ENCODE measurements around the gene HOXB5. TPM values are rescaled to one million over a fixed set of nuclear protein-coding genes. Genes with fewer than 3 reads are reported as not detected.

The HOXB5 gene
- 2.4 and 7.4 TPM in 2 replicates for total RNA-seq

DNA sequence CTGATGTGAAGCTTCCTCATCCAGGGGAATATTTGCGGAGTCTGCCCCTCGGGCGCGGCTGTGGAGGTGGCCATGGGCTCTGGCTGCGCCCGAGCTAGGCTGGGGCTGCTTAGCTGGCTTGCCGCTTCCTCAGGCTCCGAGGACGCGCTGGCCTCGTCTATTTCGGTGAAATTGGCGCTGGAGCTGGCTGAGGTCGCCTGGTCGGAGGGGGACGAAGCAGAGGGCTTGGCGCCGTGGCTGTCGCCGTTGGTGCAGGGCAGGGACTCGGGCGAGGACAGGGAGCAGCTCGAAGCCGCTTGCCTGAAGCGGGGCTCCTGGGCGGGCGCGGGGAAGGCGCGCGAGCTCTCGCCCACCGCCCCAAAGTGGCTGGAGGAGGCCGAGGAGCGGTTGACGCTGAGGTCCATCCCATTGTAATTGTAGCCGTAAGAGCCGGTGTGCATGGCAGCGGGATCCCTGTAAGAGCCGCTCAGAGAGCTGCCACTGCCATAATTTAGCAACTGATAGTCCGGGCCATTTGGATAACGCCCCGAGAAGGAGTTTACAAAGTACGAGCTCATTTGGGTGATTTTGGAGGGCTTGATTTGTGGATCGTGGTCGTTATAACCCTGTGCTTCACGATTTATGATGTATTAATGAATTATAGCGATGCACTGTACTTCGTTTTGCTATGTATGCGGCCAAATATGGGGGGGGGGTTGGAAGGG is at the start of gene HOXB5:
Gene HOXB5, minus strand, starts transcription at position 654 of the 704 bp plus-strand sequence. Its CDS starts 97 bp downstream, at position 557.
- no peak for DNase-seq (ENCODE audit: extremely low read depth, low read depth, low spot score)

DNA sequence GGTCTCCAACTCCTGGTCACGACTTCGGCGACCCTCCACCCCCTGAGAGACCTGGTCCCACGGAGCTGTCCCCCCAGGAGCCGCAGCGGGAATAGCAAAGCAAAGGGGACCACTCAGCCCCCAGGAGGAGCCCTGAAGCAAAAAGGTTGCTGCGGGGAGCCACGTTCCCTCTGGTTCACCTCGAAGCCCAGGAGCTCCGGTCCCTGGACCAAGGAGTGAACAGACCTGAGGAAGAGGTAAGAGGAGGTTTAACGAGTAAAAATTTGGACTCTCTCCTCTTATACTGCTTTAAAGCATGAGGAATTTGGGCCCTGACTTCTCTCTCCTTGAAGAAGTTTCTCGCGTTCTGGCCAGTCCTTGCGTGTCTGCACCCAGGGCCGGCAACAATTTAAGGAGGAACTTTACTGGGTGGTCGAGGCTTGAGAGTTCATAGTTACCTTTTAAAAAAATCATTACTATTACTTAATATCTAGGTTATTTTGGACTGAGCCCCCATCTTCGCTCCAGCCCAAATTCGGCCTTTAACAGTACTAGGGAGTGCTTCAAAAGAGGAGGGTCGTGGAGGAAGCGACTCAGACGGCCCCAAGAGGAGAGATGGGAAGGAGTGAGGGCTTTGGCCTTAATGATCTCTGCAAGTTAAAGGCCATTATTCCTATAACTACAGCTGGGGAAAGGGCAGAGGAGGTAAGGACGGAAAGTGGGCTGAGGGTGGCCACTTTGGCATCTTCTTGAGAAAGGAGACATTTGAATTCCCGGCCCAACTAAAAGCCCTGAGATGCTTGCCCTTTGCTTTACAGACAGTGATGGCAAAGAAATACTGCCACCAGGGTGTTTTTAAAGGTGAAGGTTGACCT is 49.5 kb upstream of the HOXB5 start:
- DNase-seq (ENCODE audit: extremely low read depth, low read depth, low spot score), result no peak

DNA sequence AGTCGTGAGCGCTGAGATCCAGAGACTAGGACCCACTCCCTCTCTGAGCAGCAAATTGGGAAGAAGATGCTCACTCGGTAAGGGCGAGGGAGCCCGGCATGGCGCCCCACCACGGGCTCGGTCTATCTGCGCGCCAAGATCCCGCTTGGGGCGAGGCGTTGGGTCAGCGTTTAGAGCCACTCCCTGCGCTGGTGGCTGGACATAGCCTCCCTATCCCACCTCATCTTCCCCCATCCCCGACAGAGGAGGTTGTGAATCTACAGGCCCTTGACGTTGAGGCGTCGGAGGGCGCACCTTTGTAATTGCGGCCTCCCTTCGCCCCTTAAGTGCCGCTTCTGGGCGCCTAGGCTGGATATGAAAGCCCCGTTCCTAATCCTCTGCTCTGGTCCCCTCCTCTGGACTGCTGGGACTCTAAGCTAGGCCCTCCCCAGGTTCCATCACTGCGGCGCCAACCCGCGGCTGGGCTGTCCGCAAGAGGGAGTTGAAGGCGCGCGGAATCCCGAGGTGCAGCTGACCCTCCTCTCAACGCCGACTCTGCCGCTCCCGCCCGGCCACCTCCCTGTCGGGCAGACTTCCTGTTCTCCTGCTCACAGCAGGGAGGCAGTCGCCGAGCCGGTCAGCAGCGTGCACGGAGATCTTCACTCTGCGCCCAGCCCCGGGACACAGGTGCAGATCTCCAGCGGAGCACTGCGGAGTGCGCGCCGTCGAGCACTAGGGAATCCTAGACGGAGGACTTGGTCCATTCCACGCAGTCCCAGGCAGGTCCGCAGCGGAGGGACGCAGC is 48.7 kb upstream of the HOXB5 start:
- no peak for DNase-seq (ENCODE audit: extremely low read depth, low read depth, low spot score)

DNA sequence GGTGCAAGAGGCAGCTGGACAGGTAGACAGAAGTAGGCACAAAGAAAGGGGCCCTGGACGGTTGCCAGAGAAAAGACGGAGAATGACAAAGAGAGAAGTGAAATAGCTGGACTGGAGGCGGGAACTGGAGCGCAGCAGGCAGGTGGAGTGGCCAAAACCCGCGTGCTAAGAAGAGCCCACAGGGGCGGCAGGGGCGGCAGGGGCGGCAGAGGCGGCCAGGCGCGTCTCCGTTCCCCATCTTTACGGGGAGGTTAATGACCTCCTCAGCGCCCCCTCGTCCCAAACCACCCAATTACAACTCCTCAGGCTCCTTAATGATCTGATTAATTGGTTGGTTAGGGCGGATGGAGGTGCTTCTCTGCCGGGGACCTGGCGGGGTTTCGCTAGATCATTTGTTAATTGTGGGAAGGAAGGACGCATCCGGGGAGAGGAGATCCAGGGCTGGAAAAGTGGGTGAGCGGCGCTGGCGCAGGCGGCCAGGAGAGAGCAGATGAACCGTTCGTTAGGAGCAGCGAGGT is 48.0 kb upstream of the HOXB5 start:
- no peak for DNase-seq (ENCODE audit: extremely low read depth, low read depth, low spot score)

DNA sequence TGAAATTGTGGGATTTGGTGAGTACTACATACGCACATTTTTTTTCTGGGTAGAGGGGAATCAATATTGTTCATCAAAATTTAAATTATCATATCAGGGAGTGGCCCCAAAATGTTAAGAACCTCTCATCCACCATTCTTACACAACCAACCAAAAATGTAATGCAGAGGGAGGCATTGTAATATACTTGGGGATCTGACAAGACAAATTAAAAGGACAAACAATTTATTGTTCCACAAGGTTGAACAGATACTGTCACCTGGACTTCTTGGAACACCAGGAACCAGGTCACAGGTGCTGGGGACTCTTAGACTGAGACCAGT is 47.2 kb upstream of the HOXB5 start:
- no peak for DNase-seq (ENCODE audit: extremely low read depth, low read depth, low spot score)

DNA sequence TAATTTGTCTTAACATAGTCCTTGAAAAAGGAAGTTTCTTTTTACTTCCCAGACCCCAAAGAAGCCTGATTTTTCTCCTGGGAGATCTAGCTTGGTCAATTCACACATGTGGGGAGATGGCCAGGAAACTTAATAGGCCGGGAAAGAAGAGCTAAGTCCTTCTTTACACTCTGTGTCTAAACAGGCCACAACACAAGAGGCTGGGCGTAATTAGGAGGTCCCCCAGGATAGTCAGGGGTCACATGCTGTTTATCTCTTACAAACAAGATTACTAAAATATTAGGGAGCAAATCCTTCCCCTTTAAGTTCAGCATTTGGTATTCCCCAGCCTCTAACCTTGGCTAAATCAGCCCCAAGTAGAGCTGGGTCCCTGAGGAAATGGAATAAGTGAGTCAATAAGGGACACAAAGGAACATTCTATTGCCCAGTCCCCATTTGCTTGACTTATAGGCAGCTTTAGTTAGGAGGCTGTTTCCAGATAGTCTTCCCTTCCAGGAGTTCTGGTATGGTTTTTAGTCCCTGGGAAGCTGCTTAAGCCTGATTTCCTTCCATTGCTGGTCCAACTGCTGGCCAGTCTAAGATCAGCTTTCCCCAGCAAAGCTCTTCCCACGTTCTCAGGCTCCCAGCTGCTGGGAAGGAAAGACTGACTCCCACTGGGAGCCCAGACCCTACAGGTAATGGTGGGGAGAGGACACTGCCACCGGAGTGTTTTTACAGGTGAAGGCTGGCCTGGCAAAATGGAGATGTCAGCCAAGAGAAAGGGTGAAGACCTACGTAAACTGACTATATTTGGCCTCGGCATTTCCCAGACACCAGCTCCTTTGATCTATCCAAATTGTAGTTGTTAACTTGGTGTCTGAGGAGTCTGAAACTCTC is 46.6 kb upstream of the HOXB5 start:
- DNase-seq (ENCODE audit: extremely low read depth, low read depth, low spot score), result no peak

DNA sequence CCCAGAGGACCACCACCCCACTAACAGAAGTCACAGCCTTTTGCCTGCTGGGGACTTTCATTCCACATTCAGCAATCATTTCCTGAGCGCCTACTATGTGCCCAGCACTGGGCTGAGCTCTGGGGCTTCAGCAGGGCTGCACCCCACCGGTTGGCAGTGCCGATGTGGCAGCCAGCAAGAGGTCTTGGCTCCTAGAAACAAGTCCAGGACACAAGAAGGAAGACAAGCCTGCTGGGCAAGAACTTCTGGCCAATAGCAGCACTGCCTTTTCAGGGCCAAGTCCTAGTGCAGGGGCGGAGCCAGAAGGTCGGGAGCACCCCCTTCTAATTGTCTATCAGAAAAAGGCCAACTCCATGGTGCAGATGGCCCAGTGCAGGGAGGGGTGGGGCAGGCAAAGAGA is 45.6 kb upstream of the HOXB5 start:
- no peak for DNase-seq (ENCODE audit: extremely low read depth, low read depth, low spot score)

DNA sequence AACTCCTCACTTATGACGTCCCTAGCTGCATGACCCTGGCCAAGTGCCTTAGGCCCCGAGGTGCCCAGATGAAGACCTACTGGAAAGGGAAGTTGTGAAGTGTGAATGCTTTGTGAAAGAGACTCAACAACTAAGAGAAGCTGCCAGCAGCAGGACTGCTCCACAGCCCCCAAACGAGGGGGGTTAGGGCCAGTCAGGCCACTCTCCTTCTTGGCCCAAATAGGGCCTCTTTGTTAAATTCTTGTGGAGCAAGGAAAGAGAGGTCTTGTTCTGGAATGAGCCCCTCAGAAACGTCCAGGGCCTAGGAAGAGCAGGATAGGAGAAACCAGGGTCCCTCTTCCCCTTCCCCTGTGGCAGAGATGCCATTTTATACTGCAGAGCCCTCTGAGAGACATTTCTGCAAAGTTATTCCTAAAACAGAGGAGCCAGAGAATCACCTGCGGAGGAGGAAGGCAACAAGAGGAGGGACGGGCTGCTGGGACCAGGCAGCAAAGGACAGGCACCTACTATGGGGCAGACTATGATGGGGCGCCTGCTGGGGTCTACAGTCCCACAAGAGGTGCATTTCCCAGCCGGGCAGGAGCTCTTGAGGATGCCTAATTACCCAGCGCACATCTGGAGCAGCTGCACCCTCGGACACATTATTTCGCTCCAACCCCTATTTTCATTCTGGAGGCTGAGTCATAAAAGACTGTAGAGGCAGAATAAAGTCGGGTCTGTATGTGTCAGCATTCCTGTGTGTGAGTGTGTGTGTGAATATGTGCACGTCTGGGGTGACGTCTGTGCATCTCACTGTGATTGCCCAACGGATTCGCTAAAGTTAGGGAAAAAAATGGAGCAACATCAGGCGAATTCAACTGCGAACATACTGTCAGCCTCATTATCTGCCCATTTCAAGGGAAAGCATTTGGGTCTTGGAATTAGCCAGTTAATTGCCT is 44.0 kb upstream of the HOXB5 start:
- DNase-seq (ENCODE audit: extremely low read depth, low read depth, low spot score), result no peak

DNA sequence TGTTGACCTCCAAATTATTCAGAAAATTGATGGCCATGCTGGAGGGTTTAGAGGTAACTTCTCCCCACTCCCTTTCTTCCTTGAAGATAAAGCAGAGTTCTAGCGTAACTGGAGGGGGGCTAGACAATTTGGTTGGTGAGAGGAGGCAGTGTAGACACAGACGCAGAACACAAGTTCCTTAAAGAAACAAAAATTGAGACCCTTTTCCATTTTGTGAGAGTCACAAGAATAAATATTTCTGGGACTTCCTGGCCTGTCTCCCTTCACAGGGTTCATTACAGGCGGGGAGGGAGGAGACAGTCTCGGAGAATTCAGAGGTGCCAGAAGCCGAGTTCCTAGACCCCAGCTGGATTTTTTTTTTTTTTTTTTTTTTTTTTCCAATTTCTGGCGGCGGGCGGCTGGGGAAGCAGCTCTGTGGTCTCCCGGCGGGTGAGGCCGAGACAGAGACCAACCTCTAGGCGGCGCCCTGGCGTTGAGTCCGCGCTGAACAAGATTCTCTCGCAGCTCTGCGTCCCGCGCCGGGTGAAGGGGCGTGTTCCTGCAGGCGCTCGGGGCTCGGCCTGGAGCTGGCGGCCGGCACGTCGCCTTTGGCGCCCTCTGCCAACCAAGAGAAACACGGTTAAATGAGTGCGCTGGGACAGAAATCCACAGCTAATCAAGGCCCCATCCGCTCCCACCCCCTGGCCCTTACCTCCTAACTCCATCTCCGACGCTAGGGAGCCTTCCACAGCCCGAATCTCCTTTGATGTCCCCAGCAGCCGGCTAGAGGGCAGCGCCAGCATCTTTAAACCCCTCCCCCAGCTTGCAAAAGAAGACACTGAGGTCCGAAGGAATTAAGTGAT is 42.8 kb upstream of the HOXB5 start:
- no peak for DNase-seq (ENCODE audit: extremely low read depth, low read depth, low spot score)

DNA sequence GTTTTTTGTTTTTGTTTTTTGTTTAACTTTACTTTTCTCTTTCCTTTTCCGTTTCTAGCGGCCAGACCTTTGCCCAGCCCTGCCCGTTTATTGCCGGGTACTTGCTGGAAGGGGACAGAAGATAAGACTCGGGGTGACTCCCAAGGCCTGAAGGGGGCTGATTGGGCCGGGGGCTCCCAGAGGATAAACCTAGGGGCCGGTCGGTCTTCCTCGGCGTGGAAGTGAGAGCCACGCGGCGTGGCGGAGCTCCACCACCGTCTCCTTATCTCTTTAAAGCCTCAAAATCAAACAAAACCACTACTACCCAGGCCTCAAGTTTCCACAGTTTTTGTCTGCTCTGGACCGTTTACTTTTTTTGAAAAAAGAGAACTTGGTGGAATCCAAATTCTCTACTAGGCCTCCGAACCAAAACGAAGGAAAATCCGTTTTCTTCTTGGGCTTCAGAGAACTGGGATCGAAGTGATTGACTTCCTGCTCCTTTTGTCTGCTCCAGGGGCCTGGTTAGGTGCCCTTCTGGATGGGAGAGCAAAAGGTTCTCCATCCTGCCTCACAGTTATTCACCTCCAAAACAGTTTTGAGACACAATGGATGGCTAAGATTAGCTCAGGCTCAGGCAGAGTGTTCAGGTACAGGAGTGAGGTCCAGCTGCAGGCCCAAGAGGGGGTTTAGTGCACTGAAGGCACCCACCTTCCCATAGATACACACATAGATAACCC is 41.1 kb upstream of the HOXB5 start:
- no peak for DNase-seq (ENCODE audit: extremely low read depth, low read depth, low spot score)

DNA sequence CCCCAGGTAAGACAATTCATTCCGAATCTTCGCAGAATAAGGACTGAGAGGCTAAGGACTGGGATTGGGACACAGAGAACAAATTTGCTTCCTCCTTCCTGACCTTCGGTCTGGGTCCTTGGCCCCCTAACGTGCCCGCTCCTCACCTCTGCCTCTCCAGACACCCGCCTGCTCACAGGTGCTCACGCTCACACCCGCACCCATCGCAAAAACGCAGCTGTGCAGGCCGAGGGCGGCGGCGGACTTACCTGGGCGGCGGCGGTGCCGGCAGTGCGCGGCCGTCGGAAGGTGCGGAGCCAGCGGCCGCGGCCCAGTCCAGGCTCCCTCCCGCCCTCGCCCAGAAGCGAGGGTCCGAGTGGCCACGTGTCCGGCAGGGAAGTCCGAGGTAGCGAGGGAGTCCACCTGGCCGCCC is 39.7 kb upstream of the HOXB5 start:
- no peak for DNase-seq (ENCODE audit: extremely low read depth, low read depth, low spot score)

DNA sequence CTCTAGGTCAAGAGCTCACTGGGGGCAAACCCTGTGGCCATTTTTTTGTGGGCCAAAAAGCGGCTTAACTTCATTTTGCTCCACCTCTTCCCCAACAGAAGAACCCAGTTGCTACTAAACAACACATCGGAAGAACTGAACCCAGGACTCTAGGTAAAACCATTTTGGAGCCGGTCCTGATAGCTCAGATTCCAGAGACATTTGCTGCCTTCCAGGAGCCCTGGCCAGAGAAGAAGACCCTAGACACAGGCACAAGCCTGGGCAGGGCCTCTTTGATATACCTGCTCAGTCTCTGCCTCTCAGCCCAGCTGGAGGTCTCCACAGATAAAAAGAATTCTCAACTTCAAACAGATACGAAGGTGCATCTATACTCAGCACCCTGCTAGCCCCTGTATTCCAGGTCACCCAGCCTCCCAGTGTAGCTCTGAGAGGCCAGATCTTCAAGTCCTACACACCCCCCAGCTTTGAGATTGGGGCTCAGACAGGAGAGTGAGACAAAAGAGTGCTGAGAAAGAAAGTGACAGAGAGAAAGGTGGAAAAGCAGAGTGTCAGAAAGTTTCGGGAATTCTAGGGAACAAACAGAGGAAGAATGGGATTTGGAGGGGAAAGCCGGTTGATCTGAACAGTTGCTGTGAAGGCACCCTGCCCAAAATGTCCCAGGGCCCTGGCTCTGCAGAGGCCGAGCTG is 39.1 kb upstream of the HOXB5 start:
- DNase-seq (ENCODE audit: extremely low read depth, low read depth, low spot score), result no peak

DNA sequence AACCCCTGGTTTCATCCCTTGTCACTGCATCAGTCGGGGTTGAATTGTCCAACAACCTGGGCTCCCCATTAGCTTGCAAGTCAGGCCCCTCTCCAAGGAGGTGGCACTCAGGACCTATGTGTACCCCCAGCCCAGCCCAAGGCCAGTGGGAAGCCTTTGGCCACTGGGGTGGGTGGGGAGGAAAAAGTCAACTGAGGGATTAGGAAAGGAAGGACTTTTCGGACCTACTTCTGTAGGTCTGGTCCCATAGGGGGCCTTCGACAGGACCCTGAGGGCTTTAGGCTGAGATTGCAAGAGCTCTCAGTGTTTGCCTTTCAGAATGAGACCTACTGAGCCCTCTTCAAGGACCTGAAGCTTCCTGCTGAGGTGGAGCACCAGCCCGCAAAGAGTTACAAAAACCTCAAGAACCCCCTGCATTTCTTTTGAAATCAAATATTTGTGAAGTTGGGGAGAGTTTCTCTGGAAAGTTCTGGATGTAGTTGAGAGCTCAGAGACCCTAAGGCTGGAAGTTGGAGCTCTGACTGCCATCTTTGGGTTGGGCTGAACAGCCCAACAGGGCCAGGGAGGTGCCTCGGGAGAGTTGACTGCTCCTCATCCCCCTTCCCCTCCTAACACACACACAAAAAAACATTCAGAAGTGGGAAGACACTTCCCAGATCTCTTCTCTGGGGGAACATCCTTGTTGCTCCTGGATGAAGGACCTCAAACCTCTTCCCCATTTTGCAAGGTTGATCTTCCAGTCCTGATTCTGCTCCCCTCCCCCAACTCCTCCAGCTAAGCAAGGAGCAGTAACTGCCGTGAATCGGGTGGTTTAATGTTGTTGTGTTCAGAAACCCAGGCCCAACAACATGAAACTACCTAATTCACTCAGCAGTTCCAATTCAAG is 38.4 kb upstream of the HOXB5 start:
- no peak for DNase-seq (ENCODE audit: extremely low read depth, low read depth, low spot score)

DNA sequence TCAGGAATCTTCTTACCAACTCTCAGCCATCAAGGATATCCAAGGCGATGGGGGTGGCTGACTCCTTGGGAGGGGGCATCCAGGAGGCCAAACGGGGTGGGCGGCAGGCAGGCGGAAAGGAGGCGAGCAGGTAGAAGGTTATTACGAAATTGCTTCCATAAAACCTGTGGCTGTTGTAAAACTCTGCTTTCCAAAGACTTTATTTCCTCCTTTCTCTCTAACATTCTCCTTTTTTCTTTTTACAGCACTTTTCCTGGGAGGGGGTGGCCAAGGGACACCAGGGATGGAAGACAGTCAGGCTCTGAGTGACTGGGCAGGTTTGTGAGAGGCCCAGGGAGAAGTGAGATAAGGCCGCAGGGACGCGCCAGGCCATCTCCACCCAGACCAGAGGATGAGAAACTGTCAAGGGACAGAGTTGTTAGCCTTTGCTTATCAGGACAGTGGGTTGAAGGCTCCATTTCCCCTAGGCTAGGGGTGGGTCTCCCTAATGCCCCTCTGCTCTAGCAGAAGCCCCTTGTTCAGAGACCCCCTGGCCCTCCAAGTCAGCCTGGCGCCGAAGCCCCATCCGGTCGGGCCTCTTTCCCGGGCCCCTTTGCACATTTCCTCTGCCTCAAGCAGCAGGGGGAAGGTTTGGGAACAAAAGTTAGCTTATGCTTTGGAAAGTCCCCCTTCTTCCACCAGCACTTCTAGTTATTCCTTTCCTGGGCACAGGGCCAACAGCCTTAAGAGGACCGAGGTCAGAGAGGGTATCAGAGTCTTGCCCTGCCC is 37.5 kb upstream of the HOXB5 start:
- DNase-seq (ENCODE audit: extremely low read depth, low read depth, low spot score), result no peak

Measured in glomerular endothelial cell (primary cell).